HPDE6-E6E7 (cell line): Measurements from ENCODE around the gene ADGRD1.

Source experiments
- DNase-seq: peaks from one replicate; pipeline ENCODE4 v3.0.0; 2011; ENCODE audit warnings: missing footprints; ENCODE audit errors: extremely low spot score

ADGRD1 gene

GRCh38 chr12:131090274-131091210 lies 136.8 kb downstream of the ADGRD1 start:
- DNase-seq: no peak

- no peak for DNase-seq
Observed at GRCh38 chr12:131091413-131091975, 137.8 kb downstream of the ADGRD1 start.

GRCh38 chr12:131091976-131092691 lies 138.4 kb downstream of the ADGRD1 start:
- DNase-seq: no peak

GRCh38 chr12:131092901-131093603 lies 139.3 kb downstream of the ADGRD1 start:
- no peak for DNase-seq

- no peak for DNase-seq
Observed at GRCh38 chr12:131093604-131093955, 139.9 kb downstream of the ADGRD1 start.

- DNase-seq: no peak
Observed at GRCh38 chr12:131093971-131094830, 140.5 kb downstream of the ADGRD1 start.

GRCh38 chr12:131094831-131095805 lies 141.4 kb downstream of the ADGRD1 start:
- no peak for DNase-seq

- no peak for DNase-seq
Observed at GRCh38 chr12:131095826-131096680, 142.3 kb downstream of the ADGRD1 start.

GRCh38 chr12:131096681-131097181 lies 143.0 kb downstream of the ADGRD1 start:
- no peak for DNase-seq

GRCh38 chr12:131097202-131098177 lies 143.8 kb downstream of the ADGRD1 start:
- DNase-seq: no peak

- no peak for DNase-seq
Observed at GRCh38 chr12:131098178-131098981, 144.7 kb downstream of the ADGRD1 start.

GRCh38 chr12:131100031-131100674 lies 146.4 kb downstream of the ADGRD1 start:
- no peak for DNase-seq

GRCh38 chr12:131101006-131101405 lies 147.3 kb downstream of the ADGRD1 start:
- DNase-seq: no peak

GRCh38 chr12:131101703-131102492 lies 148.2 kb downstream of the ADGRD1 start:
- no peak for DNase-seq

GRCh38 chr12:131102493-131102931 lies 148.8 kb downstream of the ADGRD1 start:
- no peak for DNase-seq
